ENCODE data around the gene CHSY3. TPM values are rescaled to one million over a fixed set of nuclear protein-coding genes. Genes with fewer than 3 reads are reported as not detected.

Gene CHSY3
- total RNA-seq, 1 experiment from 2014 or later = 9.3 TPM

DNA sequence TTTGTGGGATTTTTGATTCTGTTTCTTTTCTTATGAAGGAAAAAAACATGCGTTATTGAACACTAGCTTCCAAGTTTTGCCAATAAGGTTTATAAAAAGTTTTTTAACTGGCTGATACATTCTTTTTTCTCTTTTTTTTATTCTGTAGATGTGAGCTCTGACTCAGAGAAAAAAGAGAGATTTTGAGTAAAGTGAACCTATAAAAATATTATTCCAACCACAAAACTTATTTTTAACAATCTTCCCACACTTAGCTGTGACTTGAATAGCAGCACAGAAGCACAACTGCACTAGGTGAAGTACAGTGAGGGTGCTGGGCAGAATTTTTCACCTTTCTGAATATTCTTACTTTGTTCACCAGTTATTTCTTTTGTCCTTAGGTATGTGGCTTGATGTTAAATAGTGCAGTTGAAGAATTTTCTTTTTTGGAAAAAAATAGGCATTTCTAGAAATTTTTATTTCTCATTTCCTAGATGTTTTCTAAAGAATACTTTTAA is 41.6 kb downstream of the CHSY3 start:
- DNase-seq (ENCODE audit: low spot score) = no peak

DNA sequence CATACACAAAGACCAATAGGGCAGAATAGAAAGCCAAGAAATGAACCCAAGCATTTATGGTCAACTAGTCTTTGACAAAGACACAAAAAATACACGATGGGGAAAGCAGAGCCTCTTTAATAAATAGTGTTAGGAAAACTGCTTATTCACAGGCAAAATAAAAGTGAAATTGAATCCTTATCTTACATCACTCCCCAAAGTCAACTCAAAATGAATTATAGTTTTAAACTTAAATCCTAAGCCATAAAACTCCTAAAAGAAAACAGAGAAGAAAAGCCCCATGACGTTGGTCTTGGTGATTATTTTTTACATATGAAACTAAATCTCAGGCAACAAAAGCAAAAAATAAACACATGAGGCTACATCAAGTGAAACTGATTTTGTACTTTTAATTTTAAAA is 46.8 kb downstream of the CHSY3 start:
- no peak for DNase-seq (ENCODE audit: low spot score)

DNA sequence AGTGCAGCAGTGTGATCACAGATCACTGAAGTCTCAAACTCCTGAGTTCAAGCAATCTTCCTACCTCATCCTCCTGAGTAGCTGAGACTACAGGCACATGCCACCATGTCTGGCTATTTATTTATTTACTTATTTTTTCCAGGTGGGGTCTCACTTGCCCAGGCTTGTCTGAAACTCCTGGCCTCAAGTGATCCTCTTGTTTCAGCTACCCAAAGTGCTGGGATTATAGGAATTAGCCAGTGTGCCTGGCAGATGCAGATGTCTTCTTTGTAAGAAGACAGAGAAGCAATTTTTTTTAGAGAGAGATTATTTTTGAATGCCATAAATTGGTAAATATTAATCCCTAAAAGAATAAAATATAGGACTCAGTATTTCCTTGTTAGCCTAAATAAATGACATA is 54.3 kb downstream of the CHSY3 start:
- no peak for DNase-seq (ENCODE audit: low spot score)

DNA sequence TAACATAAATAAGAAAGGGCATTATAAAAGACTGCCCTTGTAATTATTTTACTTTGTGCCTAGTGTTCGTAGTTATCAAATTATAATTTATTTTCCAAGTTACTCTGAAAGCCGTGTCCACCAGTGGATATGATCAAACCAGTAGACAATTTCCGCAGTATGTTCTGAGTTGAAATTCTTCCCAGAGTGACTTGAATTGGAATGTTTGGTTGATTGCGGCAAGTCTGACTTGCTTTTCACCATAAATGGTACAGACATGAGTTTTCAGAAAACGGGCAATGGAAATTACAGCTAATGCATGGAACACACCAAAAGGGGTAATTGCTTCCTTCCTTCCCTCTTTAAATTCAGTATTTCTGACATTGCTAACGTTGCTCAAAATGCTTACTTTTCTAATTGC is 56.6 kb downstream of the CHSY3 start:
- no peak for DNase-seq (ENCODE audit: low spot score)

DNA sequence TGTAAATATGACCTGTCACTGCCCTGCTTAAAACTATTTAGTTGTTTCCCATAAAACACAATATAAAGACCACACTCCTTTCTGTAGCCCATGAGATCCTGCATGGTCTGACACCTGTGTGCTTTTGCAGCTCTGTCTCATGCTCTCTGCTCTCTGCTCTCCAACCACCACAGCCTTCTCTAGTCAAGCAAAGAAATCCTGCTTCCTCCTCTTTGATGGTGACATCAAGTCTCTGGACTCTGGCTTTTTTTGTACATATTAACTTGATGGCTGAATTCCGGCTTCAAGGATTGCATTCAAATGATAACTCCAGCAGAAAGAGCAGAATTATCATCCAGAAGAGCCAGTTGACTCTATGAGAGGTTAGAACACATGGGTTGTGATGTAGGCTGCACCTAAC is 58.2 kb downstream of the CHSY3 start:
- no peak for DNase-seq (ENCODE audit: low spot score)

DNA sequence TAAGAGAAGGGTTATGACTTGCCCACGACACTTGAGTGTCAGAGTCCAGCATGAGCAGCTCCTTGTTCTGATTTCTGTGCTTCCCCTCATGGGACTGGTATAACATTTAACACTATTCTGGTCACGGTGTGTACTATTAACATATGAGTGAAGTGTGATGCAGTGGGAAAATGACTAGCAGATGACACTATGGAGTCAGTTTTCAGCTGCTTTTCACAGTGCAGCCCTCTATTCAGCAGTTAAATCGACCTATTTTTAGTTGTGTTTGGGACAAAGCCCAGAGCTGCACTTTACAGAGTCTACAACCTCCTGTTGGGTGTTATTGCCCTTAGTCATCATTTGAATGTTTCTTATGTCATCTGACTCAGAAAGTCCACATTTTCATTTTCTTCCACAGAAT is 59.1 kb downstream of the CHSY3 start:
- peak; percentile 53 for DNase-seq (ENCODE audit: low spot score)

DNA sequence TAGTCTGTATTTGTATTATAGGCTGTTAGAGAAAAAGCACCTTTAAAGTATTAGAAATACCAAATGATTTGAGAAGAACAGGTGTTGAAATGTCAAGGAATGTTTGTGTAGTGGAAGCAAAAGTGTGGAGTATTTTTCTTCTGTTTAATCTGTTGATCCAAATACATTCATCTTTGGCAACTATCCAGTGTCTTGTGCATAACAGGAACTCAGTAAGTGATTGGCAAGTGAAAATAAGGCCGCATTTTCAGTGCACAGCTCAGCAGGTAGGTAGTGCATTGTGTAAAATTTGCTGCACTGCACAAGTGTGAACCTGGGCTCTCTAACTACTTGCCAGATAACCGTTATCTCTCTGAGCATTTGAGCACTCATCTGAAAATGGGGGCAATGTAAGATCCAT is 61.8 kb downstream of the CHSY3 start:
- DNase-seq (ENCODE audit: low spot score) = no peak

DNA sequence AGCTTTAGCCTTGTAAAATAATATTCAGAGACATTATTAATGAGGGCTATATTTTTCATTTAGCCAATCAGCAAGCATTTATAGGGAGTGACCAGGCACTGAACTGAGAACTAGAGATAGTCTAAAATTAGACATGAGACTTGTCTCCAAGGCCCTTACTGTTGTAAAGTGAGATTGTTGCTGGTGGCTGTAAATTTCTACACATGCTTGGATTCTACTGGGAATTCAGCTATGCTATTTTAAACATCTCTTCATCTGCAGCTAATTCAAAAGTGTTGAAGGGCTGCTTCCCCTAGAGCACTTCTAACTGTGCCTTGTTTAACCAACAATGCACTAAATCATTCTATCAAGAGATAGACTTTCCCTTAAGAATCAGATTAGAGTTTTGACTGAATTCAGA is 67.4 kb downstream of the CHSY3 start:
- no peak for DNase-seq (ENCODE audit: low spot score)

DNA sequence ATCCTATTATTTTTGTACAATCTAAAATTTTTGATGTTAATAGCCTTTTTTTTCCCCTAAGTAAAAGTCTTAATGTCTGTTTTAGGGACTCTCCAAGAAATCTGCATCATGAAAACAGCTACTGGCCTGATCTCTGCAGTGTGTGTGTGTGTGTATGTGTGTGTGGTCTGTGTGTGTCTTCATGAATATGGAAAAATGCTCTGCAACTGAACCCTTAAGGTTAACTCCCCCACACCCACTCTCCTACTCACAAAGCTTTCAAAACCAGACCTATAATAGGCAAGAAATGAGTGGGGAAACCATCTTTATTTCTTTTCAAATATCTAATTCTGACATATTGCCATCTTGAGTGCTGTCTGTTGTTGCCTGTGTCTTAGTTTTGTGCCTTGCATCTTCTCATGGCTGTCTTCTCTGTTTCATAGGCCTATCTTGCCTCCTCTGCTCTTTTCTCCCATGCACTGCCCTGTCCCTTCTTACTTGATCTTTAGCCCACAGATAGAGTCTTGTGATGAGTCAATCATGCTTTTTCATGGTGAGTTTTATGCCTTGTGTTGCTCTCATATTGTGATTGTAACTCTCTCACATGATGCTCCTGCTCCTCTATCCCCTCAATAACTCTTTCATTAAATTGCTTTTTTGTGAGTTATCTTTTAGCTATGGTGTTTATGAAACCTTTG is 68.3 kb downstream of the CHSY3 start:
- no peak for DNase-seq (ENCODE audit: low spot score)

DNA sequence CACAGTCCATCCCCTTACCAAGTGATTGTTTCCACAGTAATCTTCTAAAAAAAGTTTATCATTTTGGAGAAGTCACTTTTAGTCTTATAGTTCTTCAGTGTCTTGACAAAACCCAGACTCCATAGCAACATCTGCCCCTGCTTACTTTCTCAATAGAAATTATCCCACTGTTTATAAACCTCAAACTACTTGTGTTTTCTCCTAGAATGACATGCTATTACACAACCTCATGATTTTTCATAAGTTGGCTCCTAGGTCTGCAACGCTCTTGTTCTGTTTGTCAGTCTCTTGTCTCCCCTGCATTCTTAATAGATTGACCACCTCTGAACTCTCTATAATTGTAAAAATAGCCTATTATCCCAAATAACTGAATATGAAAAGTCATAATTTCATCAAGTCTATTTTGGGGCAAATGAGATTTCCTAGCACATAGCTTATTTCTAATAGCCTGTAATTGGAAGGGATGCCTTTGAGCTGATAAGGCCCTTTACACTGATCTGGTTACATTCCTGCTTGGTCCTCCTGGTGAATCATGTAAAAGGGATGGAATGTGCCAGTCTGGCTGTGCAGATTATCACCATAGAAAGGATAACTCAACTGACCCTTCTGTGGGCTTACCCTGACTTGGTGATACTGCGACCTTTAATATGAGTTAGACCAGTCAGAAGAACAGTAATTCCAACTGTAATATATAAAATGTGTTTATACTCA is 69.6 kb downstream of the CHSY3 start:
- DNase-seq (ENCODE audit: low spot score) = no peak

DNA sequence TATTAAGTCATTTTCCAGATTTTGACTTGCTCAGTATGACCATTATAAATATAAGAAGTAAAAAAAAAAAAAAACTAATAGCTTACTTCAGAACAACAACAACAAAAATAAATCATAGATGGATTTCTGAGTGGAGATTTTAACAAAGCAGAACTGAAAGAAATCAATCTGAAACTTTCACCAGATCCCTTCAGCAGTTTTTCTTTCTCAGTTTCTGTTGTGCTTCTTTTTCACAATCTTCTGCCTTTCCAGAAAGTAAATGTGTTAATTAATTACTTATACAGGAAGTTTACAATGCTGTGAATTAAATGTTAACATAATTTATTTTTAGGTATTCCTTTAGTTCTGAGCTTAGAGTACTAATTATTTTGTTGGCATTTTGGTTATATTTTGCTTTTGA is 73.5 kb downstream of the CHSY3 start:
- no peak for DNase-seq (ENCODE audit: low spot score)

DNA sequence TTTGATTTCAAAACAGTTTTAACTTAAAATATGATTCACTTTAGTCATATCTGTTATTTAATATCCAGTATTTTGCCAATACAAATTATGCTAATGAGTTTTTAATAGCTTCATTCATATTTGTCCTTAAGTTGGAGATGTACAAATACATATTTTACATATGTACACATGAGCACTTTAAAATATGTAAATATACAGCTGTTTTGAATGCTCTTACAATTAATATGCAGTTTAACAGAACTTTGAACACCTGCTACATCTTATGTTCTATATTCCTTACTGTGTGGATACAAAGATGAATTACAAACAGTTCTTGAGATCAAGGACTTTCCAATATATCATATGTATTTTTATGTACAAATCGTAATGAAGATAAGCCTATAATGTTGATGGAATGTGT is 74.0 kb downstream of the CHSY3 start:
- DNase-seq (ENCODE audit: low spot score) = no peak

DNA sequence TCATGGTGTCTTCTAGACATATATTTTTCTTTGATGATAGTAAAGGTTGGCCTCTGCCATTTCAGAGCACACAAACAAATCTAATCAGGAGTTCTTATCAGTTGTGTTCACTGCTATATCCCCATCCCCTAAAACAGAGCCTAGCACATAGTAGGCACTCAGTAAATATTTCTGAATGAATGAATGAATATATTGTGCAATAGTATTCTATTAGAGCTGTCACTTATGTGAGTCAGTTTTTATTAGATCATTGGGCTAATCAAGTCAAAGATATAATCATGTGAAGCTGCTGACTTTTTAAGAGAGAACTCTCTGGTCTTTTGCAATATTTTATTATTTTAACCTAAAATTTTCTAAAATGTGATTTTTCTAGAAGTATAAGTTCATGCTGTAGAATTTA is 84.2 kb downstream of the CHSY3 start:
- DNase-seq (ENCODE audit: low spot score) = no peak

DNA sequence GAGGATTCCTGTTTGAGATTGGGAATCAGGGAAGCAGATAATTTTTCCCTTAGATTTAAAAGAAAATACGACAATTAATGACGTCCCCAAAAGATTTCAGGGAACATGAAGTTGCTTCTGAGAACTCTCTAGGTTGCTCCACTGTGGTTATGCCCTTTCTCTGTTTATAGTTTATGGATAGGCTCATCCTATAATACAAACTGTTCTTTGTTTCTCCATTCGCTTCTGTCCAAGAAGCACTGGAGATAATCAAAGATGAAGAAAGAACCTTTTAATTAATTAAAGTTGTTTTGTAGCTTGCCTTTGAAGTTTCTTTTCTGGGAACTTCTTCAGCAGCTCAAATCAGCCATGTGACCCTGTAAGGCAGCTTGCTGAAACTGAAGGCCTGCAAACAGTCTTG is 87.5 kb downstream of the CHSY3 start:
- no peak for DNase-seq (ENCODE audit: low spot score)

DNA sequence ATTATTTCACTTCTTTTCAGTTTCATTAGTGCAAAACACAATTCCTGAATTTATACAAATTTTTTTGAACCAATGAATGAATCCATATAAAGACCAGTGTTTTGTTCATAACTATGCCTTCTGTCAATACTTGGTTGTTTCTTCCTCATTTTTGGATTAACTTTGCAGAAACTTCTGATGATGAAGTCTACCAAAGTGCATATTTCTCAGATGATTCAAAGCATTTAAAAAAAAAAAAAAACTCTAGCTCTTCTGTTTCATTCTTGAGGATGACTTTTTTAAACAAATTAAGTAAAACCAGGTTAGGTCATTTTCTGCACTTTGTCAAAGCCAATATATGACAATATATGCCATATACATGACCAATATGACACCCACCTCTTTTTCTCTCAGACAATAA is 92.6 kb downstream of the CHSY3 start:
- DNase-seq (ENCODE audit: low spot score) = no peak

DNA sequence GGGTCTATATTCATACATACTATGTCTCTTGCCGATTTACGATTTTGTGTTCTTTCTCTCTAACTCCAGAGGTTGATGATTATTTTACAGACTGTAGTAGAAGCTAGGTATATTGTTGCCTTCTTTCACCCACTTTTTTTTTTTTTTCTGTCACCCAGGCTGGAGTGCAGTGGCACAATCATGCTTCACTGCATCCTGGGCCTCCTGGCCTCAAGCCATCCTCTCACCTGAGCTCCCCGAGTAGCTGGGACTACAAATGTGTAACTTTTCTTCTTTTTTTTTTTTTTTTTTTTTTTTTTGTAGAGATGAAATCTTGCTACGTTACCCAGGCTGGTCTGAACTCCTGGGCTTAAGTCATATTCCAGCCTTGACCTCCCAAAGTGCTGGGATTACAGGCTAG is 96.2 kb downstream of the CHSY3 start:
- DNase-seq (ENCODE audit: low spot score) = no peak

DNA sequence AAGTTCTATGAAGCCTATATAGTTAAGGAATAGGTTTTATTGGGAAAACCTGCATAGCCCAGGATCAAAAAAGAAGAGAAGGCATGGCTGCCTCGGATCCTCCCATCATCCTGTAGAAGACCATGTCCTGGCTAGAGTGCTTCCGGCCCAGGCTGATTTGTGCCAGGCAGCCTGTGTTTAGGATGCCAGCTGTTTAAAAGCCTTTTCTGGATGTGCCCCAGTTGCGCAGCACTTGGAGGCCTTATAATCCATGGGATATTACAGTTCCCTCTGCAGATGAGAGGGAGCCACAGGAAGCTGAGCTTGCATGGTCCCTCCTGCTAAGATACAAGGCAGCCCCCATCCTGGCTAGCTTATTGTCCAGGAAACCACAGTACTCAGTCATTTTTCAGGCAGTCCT is 97.9 kb downstream of the CHSY3 start:
- DNase-seq (ENCODE audit: low spot score) = no peak

DNA sequence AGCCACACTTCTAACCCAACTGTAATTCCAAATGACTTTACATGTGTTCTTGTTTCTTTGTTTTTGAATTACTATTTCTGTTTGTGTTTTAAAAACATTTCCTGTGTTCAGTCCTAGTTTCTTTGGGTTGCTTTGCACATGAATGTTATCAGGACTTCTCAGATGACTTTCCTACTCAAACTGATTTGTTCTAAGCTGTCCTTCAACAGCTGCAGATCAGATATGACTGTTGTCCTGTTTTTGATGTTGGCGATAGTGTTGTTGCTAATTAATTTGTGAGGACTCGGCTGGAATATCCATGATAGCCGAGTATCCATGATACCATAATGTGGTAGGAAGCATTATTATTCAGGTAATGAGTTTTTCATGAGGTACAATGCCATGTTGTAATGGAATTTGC is 98.6 kb downstream of the CHSY3 start:
- DNase-seq (ENCODE audit: low spot score) = no peak

DNA sequence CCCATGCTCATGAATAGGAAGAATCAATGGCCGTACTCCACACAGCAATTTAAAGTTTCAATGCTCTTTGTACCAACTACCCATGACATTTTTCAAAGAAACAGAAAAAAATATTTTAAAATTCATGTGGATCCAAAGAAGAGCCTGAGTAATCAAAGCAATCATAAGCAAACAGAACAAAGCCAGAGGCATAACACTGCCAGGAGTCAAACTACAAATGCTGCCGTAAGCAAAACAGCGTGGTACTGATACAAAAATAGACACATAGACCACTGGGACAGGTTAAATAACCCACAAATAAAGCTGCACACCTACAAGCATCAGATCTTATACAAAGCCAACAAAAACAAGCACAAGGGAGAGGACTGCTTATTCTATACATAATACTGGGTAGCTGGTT is 107.7 kb downstream of the CHSY3 start:
- no peak for DNase-seq (ENCODE audit: low spot score)

DNA sequence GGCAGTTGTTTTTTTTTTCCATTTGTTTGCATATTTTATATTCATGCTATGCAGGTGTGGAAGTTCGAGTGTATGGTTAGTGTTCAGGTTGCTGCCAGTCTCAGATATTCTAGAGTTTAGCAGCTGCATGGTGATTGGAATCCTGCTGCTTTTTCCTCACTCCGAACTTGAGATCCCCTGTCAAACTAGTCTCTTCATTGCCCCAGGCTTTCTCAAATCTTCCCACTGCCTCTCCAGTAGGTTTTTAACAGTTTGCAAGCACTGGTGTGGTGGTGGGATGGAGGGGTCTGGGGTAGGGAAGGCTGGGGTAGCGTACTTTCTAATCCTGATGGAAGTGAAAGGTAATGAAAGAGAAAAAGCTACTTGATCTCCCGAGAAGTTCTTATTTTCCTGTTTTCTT is 112.9 kb downstream of the CHSY3 start:
- DNase-seq (ENCODE audit: low spot score) = no peak

DNA sequence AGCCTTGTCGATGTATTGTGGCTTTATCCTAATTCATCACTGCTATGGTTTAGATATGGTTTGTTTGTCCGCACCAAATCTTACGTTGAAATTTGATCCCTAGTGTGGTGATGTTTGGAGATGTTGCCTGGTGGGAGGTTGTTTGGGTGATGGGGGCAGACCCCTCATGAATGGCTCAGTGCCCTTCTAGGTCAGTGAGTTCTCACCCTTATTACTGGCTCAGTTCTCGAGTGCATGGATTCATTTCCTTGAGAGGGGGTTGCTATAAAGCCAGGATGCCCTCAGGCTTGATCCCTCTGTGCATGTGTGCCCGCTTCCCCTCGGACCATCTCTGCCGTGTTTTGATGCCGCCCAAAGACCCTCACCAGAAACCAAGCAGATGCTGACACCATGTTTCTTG is 114.4 kb downstream of the CHSY3 start:
- no peak for DNase-seq (ENCODE audit: low spot score)

DNA sequence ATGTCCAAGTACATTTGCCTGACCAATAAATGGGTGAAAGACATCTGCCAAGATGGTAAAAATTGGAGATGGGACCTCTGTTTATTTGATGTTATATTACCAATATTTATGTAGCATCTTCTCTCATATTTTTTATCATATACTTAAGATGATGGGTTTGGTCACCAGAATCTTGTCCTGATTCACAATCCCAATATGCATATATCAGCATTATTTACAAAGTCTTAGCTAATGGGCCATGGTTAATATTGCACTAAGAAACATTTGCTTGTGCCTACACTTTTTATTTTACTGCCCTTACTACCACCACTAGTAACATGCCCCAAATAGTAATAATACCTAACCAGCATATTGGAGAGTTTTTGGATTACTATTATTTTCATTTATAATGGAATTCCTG is 116.7 kb downstream of the CHSY3 start:
- no peak for DNase-seq (ENCODE audit: low spot score)

DNA sequence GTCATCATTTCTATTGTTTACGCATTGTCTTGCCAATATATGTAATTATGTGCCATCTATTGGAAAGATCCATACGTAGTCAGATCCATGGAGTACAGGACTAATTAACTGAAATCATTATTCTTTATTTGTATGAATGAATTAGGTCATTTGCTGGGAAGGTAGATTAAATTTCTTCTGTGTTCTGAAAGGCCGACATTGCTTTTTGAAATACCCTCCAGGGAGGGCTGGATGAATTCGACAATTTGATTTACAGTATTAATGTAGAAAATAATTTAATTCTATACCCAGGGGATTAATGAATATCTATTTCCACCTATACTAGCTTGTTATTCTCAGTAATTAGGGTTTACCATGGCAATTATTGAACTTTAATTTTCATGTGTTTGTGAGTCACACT is 117.6 kb downstream of the CHSY3 start:
- DNase-seq (ENCODE audit: low spot score) = no peak

DNA sequence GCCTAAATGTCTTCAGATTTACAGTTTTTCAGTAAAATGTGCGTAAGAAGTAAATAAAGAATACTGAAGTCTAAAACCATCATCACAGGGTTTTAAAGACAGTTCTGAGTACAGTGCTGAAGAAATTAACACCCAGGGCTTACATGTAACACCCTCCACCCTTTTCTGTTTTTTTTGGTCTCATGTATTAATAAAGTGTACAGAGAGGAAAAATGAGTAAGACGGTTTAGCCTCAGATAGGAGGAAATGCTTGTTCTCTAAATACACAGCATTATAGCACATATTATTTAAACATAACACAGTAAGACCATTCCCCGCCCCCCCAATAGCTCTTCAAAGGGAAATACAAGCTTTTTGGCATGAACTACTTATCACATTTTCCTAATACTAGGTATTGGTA is 119.3 kb downstream of the CHSY3 start:
- DNase-seq (ENCODE audit: low spot score) = no peak
